HG03575 (cell line): ENCODE results near the gene WDR37.

Source experiments
- ATAC-seq: cut with Tn5 transposase; IDR thresholded peaks from one replicate; pipeline ENCODE4 v1.9.1; 2021; ENCODE audit not compliant: unreplicated experiment, insufficient number of reproducible peaks, low FRiP score; ENCODE audit errors: extremely low read depth

Gene WDR37

DNA sequence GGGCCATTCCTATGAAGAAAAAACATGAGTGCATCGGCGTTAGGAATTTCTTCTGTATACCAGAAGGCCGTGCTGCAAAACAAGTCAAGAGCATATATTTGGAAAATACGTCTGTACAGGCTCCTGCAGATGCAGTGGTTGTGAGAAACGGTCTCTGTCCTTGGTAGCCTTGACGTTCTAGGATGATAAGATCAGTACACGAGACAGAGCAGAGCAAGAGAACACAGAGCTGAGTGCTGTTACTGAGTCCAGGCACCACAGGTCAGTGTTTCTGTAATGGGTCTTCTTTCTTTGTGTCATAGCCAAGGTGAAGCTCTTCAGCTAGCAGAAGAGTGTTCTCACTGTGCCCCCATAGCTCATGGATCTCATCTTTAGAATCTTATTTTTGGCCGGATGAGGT is 62.8 kb downstream of the WDR37 start:
- ATAC-seq: no peak

DNA sequence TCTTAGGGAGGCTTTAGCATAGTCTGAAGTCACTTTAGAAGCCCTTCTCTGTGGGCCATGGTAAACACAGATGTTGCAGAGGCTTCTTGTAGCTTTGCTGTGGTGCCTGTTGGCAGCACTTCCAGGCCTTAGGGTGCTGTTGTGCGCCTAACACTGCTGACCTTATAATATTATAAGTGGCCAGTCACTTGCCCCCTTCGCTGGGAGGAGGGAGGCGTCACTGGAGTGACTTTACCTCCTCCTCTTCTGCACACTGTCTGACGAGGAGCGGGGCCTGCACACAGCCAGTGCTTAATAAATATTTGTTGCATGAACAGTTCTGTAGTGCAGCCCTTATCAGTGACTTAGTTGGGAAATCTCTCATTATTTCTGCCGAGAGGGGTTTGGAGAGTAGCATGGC is 63.3 kb downstream of the WDR37 start:
- ATAC-seq: no peak

DNA sequence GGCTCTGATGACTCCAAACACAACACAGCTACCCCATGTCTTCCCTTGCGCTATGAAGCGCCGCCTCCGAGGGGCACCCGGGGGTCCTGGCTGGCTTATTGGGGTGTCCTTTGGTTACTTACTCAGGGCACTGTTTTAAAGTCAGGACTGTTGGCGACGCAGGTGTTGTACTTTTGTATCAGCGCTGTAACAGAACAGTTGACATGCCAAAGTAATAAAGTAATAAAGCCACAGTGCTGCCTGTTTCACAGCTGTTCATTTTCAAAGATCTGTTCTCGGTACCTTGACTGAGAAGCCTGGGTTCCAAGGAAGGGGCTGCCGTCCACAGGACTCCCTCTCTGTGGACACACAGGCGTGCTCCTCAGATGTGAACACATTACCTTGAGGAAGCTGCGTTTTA is 64.1 kb downstream of the WDR37 start:
- no peak for ATAC-seq

DNA sequence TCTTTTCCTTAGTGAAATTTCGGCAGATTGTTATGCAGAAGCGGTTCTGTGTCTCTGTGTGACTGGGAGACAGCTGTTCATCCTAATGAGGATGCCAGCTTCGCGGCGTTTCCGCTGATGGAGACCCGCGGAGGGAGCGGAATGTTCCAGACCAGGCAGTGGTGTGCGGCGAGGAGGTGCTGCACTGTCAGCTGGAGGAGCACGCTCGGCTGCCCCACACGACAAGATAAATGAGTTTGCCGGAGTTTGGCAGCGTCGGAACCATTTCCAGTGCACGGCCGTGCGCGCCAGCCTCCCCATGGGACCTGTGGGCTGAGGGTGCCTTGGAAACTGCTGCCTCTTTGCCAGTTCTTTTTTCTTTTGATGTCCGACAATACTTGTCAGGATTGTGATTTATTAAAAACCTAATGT is 64.6 kb downstream of the WDR37 start:
- no peak for ATAC-seq

DNA sequence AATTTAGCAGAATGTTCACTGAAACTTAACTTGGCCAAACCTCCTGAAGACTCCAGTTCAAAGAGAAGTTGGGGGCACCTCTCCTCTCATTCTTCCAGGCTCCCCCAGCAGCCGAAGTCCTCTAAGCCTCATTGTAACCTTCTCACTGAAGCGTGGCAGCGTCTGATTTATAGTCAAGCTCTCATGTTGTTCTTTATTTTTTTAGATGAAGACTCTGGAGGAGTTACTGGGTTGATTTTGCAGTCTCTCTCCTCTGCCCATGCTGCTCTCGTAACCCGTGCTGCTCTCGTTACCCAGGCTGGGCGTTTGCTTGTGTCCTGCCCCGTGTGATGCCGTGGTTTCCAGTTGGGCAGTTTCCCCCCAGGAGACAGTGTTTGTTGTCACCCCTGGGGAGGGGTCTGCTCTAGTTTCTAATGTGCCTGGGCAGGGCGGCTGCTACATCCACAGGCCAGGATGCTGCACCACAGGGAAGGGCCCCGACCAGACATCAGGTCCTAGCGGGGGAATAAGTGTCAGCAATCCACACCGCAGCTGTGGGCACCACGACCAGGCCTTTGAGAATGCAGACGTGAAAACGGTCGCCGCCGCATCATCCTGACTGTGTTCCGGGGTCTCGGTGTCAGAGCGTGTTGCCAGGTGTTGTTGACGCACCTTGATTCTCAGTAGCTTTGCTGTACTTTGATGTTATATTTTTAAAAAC is 65.2 kb downstream of the WDR37 start:
- no peak for ATAC-seq

DNA sequence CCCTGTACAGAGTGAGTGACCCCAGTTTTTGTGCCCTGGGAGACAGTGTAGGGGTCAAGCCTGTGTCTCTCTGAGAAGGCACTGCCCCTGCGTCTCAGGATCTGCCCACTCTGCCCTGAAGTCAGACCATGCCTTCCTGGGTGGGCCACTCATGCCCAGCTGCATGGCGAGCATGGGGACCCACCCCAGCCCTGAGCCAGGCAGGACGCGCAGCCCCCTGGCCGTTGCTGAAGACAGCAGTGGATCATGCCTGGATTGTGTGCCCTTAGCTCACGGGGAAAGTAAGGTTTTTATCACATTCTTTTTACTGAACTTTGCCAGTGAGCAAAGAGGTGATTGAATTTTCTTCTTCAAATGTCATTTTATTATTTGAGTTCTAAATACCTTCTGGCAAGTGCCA is 66.2 kb downstream of the WDR37 start:
- no peak for ATAC-seq

DNA sequence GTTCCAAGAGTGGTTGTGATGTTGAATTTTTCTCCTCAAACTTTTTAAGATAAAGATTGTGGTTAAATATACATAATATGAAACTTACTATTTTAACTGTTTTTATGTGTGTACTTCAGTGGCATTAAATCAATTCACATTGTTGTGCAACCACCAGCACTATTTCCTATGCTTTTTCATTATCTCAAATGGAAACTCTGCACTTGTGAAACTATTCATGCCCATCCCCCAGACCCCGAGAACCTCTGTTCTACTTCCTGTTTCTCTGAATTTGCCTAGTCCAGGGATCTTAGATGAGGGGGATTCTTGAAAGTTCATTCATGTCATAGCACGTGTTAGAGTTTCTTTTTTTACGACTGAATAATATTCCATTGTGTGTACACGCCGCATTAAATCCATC is 67.0 kb downstream of the WDR37 start:
- no peak for ATAC-seq

DNA sequence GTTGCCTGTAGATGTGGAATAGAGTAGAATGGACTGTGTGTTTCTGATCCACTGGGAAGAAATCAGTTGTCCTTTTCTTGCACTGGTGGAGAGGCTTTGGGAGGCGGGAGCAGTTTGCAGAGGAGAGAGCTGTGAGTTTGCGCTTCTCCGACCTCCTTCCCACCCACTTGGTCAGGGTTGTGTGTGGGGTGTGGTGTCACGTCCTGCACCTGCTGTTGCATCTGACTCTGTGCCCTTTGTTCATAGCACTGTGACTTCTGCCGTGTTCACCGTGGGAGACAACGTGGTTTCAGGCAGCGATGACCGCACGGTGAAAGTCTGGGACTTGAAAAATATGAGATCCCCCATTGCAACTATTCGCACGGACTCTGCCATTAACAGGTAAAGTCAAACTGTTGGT is 67.8 kb downstream of the WDR37 start:
- ATAC-seq: no peak

DNA sequence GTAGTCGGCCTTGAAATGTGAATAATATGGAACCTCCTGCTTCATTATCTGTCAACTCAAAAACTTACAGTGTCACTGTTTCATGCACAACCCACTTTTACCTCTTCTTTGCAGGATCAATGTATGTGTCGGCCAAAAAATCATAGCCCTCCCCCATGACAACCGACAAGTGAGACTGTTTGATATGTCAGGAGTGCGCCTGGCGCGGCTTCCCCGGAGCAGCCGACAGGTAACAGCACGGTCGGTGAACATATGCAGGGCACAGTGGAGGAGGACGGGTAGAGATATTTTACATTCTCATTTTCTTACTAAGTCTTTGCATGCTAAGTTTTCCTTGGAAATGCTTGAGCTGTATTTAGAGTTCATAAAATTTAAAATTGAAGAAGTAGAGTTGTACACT is 68.6 kb downstream of the WDR37 start:
- no peak for ATAC-seq

DNA sequence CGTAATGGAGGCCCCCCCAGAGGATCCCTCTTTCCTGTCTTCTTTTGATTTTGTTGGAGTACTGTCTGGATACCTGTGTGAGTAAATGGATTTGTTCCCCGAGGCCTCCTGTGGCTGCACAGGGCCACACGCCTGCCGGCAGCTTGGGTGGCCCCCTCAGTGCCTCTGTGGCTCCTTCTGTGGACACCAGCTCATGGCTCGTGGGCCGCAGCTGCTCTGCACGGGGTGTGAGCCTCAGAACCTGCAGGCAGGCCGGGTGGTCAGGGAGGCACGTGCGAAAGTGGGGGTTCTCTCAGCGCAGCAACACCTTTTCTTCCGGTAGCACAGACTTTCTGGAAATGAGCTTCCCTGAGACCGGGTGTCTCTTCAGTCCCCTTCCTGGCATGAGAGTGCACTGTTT is 70.3 kb downstream of the WDR37 start:
- no peak for ATAC-seq

DNA sequence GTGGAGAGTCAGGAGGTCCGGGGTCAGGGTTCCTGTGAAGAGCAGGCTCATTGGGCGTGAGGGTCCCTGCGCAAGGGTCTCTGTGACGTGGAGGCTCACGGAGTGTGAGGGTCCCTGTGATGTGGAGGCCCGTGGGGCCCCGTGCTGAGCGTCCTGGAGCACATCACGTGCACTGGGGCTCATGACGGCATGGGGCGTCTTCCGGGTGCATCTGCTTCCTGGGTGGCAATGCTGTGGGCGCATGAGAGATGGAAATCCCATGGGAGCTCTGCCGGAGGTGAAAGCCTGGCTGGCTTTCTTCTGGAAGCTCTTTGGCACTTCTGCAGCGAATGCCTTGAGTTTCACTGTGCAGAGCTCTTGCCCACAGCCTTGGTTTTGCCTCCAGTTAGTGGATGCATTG is 71.4 kb downstream of the WDR37 start:
- ATAC-seq: no peak

DNA sequence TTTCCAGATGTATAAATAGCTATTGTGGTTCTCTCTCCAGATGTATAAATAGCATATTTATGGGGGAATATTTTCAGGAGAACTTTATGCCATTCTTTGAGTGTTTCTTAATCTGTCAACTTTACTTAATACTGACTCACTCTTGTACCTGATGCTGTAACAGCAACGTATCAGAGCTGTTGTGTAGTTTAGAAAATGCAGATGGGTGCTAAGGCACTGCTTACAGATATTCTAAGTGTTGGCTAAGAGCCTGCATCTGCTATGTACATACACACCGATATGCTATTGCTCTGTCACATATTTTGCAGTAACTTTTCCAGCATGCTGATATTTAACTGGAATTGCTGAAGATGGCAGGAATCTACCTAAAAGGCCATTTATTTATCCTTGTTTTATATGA is 71.9 kb downstream of the WDR37 start:
- ATAC-seq: no peak

DNA sequence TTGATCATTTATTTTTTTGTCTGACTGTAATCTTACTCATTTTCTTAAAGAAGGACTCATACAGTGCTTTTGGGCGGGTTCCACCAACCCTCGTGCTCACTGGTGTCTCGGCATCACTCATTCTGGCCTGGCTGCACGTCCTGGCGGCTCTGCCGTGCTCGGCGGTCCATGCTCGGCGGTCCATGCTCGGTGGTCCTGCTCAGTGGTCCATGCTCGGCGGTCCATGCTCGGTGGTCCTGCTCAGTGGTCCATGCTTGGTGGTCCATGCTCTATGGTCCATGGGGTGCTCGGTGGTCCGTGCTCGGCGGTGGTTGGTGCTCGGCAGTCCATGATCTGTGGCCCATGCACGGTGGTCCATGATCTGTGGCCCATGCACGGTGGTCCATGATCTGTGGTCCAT is 72.5 kb downstream of the WDR37 start:
- ATAC-seq: no peak

DNA sequence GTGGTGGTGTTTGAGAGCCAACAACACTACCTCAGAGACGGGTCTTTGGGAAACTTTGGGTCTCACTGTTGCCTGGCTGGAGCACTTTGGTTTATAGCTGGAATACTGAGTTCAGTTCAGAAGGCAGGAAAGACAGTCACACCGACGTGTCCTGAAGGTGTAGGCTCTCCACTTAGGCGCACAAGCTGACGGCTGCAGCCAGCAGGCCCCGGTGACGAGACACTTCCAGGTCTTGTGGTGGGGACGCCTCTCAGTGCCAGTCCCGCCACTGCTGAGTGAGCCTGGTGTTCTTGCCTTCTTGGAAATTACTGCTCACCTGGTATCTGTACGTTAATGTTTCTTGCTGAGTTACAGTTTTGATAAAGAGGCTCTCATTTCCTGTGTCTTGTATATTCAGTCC is 74.0 kb downstream of the WDR37 start:
- ATAC-seq: no peak

DNA sequence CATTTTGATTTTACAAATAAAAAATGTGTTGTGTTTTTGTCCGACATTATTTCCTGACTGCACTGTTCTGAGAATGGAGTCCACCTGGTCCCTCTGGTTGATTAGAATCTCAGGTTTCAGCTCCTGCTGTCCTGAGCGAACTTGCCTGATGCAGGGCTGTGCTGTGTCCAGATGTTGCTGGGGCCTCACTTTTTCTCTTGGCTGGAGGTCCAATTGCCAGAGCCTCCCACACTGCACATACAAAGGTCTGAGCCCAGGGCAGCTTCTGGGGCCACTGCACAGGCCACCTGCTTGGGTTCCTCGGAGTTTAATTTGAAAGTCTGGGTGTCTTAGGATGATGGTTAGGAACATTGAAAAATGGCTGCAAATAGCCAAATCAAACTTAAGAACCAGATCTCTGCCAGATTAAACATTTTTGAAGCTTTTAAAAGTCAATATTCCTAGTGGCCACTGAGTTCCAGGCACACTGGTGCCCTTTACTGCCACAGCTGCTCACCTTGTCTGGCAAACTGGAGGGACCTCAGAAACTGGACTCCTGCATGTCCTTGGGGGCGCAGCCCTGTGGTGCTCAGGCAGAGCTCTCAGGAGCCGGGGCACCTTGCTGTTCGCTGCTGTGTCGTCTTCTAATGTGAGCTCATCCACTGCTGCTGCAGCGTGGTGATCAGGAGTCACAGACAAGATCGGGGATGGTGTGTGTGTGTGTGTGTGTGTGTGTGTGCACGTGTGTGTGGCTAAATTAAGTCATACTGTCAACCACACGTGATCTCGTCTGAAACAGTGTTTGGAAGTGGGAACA is 75.0 kb downstream of the WDR37 start:
- ATAC-seq: no peak

DNA sequence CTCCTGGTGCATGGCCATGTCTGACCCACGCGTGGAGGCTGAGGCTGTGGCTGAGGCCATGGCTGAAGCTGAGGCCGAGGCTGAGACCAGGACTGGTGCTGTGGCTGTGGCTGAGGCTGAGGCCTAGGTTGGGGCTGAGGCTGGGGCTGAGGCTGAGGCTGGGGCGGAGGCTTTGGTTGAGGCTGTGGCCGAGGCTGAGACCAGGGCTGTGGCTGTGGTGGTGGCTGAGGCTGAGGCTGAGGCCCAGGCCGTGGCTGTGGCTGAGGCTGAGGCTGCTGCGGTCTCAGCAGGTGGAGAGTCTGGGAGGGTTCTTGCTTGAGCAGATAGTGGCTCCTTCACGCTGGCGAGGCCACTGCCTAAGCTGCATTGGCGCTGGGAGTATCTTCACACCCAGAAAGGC is 76.4 kb downstream of the WDR37 start:
- ATAC-seq: no peak

DNA sequence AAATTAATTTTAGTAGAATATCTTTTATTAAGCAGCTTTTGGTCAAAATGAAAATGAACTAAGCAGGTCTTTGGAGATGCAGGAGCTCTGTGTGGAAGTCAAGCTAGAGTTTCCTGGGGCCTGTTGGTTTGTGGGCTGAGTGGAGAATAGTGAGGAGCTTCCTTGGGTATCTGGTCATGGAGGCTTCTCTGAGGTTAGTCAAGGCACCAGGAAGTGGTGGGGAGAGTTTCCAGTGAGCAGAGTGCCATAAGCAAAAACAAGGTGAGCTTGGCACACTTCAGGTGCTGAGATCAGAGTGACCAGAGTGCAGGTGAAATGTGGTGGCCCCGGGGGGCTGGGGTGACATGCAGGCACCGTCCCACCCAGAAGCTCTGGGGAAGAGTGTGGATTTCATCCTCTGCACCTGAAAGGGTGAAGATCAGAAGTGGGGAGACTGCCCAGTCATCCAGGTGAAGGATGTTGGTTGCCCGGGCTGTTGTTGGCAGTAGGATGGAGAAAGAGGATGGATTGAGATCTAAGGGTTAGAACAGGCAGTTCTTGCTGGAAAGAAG is 77.4 kb downstream of the WDR37 start:
- ATAC-seq: no peak

DNA sequence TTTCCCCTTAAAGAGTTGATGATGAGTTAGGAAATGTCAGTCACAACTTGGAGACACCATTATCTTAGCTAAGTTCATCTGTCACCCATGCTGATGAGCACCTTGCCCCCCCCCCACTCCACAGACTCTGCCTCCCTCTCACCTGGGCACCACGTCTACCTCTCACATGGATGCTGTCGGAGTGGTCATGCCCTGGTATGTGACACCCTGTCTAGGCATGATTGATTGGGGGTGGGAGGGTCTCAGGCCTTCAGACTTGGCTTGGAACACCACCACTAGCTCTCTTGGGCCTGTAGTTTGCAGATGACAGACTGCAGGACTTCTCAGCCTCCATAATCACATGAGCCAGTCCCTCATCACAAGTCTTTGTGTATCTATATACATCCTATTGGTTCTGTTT is 78.0 kb downstream of the WDR37 start:
- no peak for ATAC-seq

DNA sequence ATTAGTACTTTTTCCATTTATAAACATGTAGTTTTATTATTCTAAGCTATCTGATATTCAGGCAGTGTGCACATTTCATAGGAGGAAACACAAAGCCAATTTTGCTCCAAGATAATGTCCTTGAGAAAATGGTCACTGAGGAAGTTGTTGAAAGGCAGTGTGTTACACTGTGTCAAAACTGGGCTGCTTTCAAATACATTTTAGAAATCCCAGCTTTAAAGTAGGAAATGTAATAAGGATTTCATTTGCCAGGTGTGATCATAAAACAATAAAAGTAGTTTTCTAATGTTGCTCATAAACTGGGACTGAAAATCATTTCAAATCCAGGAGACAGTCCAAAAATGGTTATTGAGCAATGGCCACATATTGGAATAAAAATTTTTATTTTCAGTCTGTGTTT is 80.1 kb downstream of the WDR37 start:
- ATAC-seq: no peak

DNA sequence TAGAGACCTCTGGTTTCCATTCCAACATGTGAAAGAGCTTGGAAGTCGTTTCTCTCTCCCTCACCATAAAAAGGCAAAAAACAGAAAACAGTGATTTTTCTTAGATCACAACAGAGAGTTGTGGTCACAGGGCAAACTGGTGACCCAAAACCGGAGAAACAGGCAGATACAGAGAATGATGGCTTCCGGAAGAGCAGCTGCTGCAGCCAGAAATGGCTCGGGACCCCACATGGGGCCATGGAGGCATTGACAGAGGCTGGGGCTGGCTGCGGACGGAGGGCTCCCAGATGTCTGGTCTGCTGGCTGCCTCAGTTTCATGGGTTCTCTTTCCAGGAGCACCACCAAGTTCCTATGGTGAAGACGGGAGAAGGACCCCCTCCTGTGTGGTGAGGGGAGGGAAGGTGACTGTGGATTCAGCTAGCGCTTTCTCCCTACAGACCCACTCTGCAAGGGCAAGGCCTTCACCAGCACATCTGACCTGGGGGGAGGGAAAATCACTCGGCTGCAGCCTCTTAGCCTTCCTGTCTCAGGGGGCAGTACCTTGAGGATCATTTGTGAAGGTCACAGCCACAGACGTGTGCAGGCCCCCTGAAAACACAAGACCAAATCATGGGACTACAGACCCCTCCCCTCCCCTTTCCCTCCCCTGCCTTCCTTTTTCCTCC is 81.4 kb downstream of the WDR37 start:
- no peak for ATAC-seq
